OCI-LY1 (cell line): ENCODE measurements around the gene VWA8.

Experiments used
- CTCF ChIP-seq: fragments of 200-600 bp; sonication (generic), shearing (Covaris generic); IDR thresholded peaks from 2 replicates; pipeline ENCODE4 v1.5.1; 2017; ENCODE audit warnings: mild to moderate bottlenecking, antibody characterized with exemption, low read length, moderate library complexity, mixed read lengths
- EZH2 ChIP-seq: fragments of 200-600 bp; sonication (generic), shearing (Covaris generic); IDR thresholded peaks from 2 replicates; pipeline ENCODE4 v1.8.0; 2017; ENCODE audit warnings: borderline replicate concordance, mixed run types, mild to moderate bottlenecking, antibody characterized with exemption, low read length, moderate library complexity, mixed read lengths

- TF ChIP-seq CTCF (no peak), EZH2 (no peak)
Observed at GRCh38 chr13:41780715-41781706, 179.9 kb downstream of the VWA8 start.
